ENCODE results near the gene PPP1R14C. TPM values are rescaled to one million over a fixed set of nuclear protein-coding genes. Genes with fewer than 3 reads are reported as not detected.

Gene PPP1R14C
- polyA plus RNA-seq, 1 donor (not counting 4 experiments of a cell fraction or from before 2014, with no cell fraction given): 50.6 TPM

- FAIRE-seq (no peak), DNase-seq (ENCODE audit: low read depth, low spot score) (no peak)
- Histone ChIP-seq H3K4me1 (ENCODE audit: control insufficient read depth, extremely low read depth, insufficient read depth, low read length) (peaks cover 17% of the 10 kb centered on the region), H3K4me2 (ENCODE audit: control insufficient read depth, extremely low read depth, insufficient read depth, low read depth, low read length) (no peak overlapping the region), H3K27me3 (ENCODE audit: control insufficient read depth, extremely low read depth, insufficient read depth, low read length) (no peaks in the 10 kb centered on the region), H4K20me1 (ENCODE audit: control insufficient read depth, extremely low read depth, insufficient read depth, low read length) (no peaks in the 10 kb centered on the region), H3K27ac (ENCODE audit: control insufficient read depth, insufficient read depth, low read length) (no peak overlapping the region), H3K9me1 (ENCODE audit: control insufficient read depth, extremely low read depth, insufficient read depth, low read length) (no peaks in the 10 kb centered on the region), H2AFZ (ENCODE audit: control insufficient read depth, low read length) (no peak overlapping the region), H3K9ac (ENCODE audit: control insufficient read depth, extremely low read depth, insufficient read depth, low read length) (no peak overlapping the region), H3K36me3 (ENCODE audit: control insufficient read depth in 2 of 2, extremely low read depth in 1 of 2, insufficient read depth in 2 of 2, low read length in 2 of 2) (no peaks in the 10 kb centered on the region), H3K4me3 (ENCODE audit: control insufficient read depth in 2 of 3, extremely low read depth in 1 of 3, insufficient read depth in 2 of 3, low read depth in 1 of 3, low read length in 3 of 3) (no peak overlapping the region), H3K9me3 (ENCODE audit: control insufficient read depth, low read depth, low read length) (no peaks in the 10 kb centered on the region), H3K79me2 (ENCODE audit: control insufficient read depth, insufficient read depth, low read length) (no peaks in the 10 kb centered on the region)
- TF ChIP-seq EZH2 (IDR thresholded peaks at IDR 0.05; ENCODE audit: low read length) (no peak), CTCF (optimal IDR thresholded peaks at IDR 0.05 in 1 of 3, IDR thresholded peaks at IDR 0.05 in 1 of 3, conservative IDR thresholded peaks at IDR 0.05 in 1 of 3; ENCODE audit: extremely low read depth in 1 of 3, insufficient read depth in 2 of 3, low read length in 3 of 3) (no peak)
- dilution Hi-C loops (cut with MboI; ENCODE audit: extremely low pct_ligation_motif_present, low sequenced_read_pairs): no loop called here
These were observed 118.1 kb downstream of the PPP1R14C start for GRCh38 chr6:150260931-150261330.

GRCh38 chr6:150261997-150262697 lies 119.3 kb downstream of the PPP1R14C start:
- Histone ChIP-seq H3K79me2 (ENCODE audit: control insufficient read depth, insufficient read depth, low read length) (no peaks in the 10 kb centered on the region), H3K27me3 (ENCODE audit: control insufficient read depth, extremely low read depth, insufficient read depth, low read length) (no peaks in the 10 kb centered on the region), H3K9me3 (ENCODE audit: control insufficient read depth, low read depth, low read length) (no peaks in the 10 kb centered on the region), H3K27ac (ENCODE audit: control insufficient read depth, insufficient read depth, low read length) (no peak overlapping the region), H3K9me1 (ENCODE audit: control insufficient read depth, extremely low read depth, insufficient read depth, low read length) (no peaks in the 10 kb centered on the region), H3K4me2 (ENCODE audit: control insufficient read depth, extremely low read depth, insufficient read depth, low read depth, low read length) (no peak overlapping the region), H4K20me1 (ENCODE audit: control insufficient read depth, extremely low read depth, insufficient read depth, low read length) (no peaks in the 10 kb centered on the region), H3K4me3 (ENCODE audit: control insufficient read depth in 2 of 3, extremely low read depth in 1 of 3, insufficient read depth in 2 of 3, low read depth in 1 of 3, low read length in 3 of 3) (no peak overlapping the region), H3K36me3 (ENCODE audit: control insufficient read depth in 2 of 2, extremely low read depth in 1 of 2, insufficient read depth in 2 of 2, low read length in 2 of 2) (no peaks in the 10 kb centered on the region), H3K4me1 (ENCODE audit: control insufficient read depth, extremely low read depth, insufficient read depth, low read length) (peaks cover 19% of the 10 kb centered on the region), H2AFZ (ENCODE audit: control insufficient read depth, low read length) (no peak overlapping the region), H3K9ac (ENCODE audit: control insufficient read depth, extremely low read depth, insufficient read depth, low read length) (no peak overlapping the region)
- no peak for TF ChIP-seq EZH2 (IDR thresholded peaks at IDR 0.05; ENCODE audit: low read length)
- no peak for TF ChIP-seq CTCF (optimal IDR thresholded peaks at IDR 0.05 in 1 of 3, IDR thresholded peaks at IDR 0.05 in 1 of 3, conservative IDR thresholded peaks at IDR 0.05 in 1 of 3; ENCODE audit: extremely low read depth in 1 of 3, insufficient read depth in 2 of 3, low read length in 3 of 3)
- FAIRE-seq (no peak), DNase-seq (ENCODE audit: low read depth, low spot score) (no peak)
- dilution Hi-C loops (cut with MboI; ENCODE audit: extremely low pct_ligation_motif_present, low sequenced_read_pairs): no loop called here

Measured in keratinocyte (primary cell).